Activated CD4-positive, alpha-beta T cell treated with anti-CD3 and anti-CD28 coated beads, Interleukin-2, amount 10 ng/mL, durations not matched to agents 24 days and 14 days (primary cell): ENCODE results near the gene ATXN7. TPM values are rescaled to one million over a fixed set of nuclear protein-coding genes. Genes with fewer than 3 reads are reported as not detected.
A peak's percentile ranks its signal among the peaks of the same experiment; 100 is the strongest.

Source experiments
- DNase-seq: peaks from one replicate; pipeline ENCODE4 v3.0.0; 2022
- H3K27ac Mint-ChIP-seq: one replicate; pipeline ENCODE4 v1.8.0; 2022; ENCODE audit warnings: mild to moderate bottlenecking, mixed read lengths
- H3K27me3 Mint-ChIP-seq: one replicate; pipeline ENCODE4 v1.8.0; 2022; ENCODE audit warnings: mixed read lengths
- H3K36me3 Mint-ChIP-seq: one replicate; pipeline ENCODE4 v1.8.0; 2022; ENCODE audit warnings: low read depth, mild to moderate bottlenecking, mixed read lengths
- H3K4me1 Mint-ChIP-seq: one replicate; pipeline ENCODE4 v1.8.0; 2021; ENCODE audit warnings: mixed read lengths
- H3K4me3 Mint-ChIP-seq: one replicate; pipeline ENCODE4 v1.8.0; 2022; ENCODE audit warnings: mild to moderate bottlenecking, moderate library complexity, mixed read lengths
- H3K9me3 Mint-ChIP-seq: one replicate; pipeline ENCODE4 v1.8.0; 2021; ENCODE audit warnings: mixed read lengths
- intact Hi-C: fragments of 100-400 bp; cut with micrococcal nuclease; formaldehyde crosslinking; loops from one replicate; pipeline ENCODE4 v1.15.1; 2023
- total RNA-seq: library from RNA; stranded (reverse); gene quantifications from 2 replicates; pipeline ENCODE4 v1.2.3, GENCODE V29; 2022

Gene ATXN7
- total RNA-seq, 1 donor from 2014 or later, result 37.8 TPM

GRCh38 chr3:63961891-63962290 lies 98.2 kb downstream of the ATXN7 start:
- intact Hi-C loops, result loop anchor here (1.0 to 2.0 kb wide), 2 partner anchors 17 to 31 kb away; no protein-coding TSS in a partner anchor
- peaks cover 46% of the 10 kb centered on the region for H3K4me1 Mint-ChIP-seq
- no peak overlapping the region for H3K4me3 Mint-ChIP-seq
- peak; percentile 71 for DNase-seq
- no peaks in the 10 kb centered on the region for H3K27me3 Mint-ChIP-seq
- H3K36me3 Mint-ChIP-seq, result peaks cover 10% of the 10 kb centered on the region
- no peak overlapping the region for H3K27ac Mint-ChIP-seq
- H3K9me3 Mint-ChIP-seq, result no peaks in the 10 kb centered on the region

DNA sequence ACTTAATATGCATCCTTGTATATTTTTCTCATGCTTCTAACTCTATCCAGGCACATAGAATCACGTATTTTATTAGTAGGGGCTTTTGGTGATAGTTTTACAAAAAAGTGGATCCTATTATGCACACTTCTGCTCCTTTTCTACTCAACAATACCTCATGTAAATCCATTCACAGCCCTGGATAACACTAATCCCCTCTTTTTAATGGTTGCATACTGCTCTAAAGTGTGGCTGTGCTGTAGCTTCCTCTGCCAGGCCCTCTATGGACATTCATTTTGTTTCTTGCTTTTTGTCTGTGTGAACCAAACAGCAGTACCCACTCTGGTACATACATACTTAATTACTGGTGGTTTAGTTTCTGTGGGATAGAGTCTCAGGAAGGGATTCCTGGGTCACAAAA lies 99.8 kb downstream of the ATXN7 start:
- no peaks in the 10 kb centered on the region for H3K9me3 Mint-ChIP-seq
- H3K4me1 Mint-ChIP-seq, result peaks cover 58% of the 10 kb centered on the region
- no peaks in the 10 kb centered on the region for H3K27me3 Mint-ChIP-seq
- H3K27ac Mint-ChIP-seq, result peak overlapping the region; percentile 19
- H3K4me3 Mint-ChIP-seq, result no peak overlapping the region
- intact Hi-C loops, result no loop called here
- DNase-seq, result no peak
- peaks cover 10% of the 10 kb centered on the region for H3K36me3 Mint-ChIP-seq

- peaks cover 65% of the 10 kb centered on the region for H3K4me1 Mint-ChIP-seq
- intact Hi-C loops, result loop anchor here (5.0 kb wide), 1 partner anchor 103 kb away; the partner anchor contains the start of genes ATXN7 and THOC7
- H3K9me3 Mint-ChIP-seq, result no peaks in the 10 kb centered on the region
- H3K36me3 Mint-ChIP-seq, result peaks cover 8% of the 10 kb centered on the region
- DNase-seq, result no peak
- H3K27ac Mint-ChIP-seq, result peak overlapping the region; percentile 64
- H3K27me3 Mint-ChIP-seq, result no peaks in the 10 kb centered on the region
- H3K4me3 Mint-ChIP-seq, result no peak overlapping the region
Observed at GRCh38 chr3:63964681-63965485, 101.2 kb downstream of the ATXN7 start.

GRCh38 chr3:63966007-63966406 lies 102.3 kb downstream of the ATXN7 start:
- Mint-ChIP-seq H3K27me3 (no peaks in the 10 kb centered on the region), H3K4me1 (peaks cover 67% of the 10 kb centered on the region), H3K4me3 (no peak overlapping the region), H3K9me3 (no peaks in the 10 kb centered on the region), H3K36me3 (peaks cover 8% of the 10 kb centered on the region), H3K27ac (no peak overlapping the region)
- intact Hi-C loops, result loop anchor here (5.0 kb wide), 1 partner anchor 104 kb away; the partner anchor contains the start of genes ATXN7 and THOC7
- DNase-seq, result no peak

GRCh38 chr3:63966871-63967270 lies 103.2 kb downstream of the ATXN7 start:
- no peak for DNase-seq
- peaks cover 8% of the 10 kb centered on the region for H3K36me3 Mint-ChIP-seq
- no peaks in the 10 kb centered on the region for H3K27me3 Mint-ChIP-seq
- H3K4me3 Mint-ChIP-seq, result peak overlapping the region; percentile 78
- no peaks in the 10 kb centered on the region for H3K9me3 Mint-ChIP-seq
- intact Hi-C loops, result loop anchor here (1.0 to 5.0 kb wide), 2 partner anchors 56 to 105 kb away; partner anchors contain the start of genes ATXN7 and THOC7
- H3K27ac Mint-ChIP-seq, result peak overlapping the region; percentile 90
- H3K4me1 Mint-ChIP-seq, result peaks cover 70% of the 10 kb centered on the region

DNA sequence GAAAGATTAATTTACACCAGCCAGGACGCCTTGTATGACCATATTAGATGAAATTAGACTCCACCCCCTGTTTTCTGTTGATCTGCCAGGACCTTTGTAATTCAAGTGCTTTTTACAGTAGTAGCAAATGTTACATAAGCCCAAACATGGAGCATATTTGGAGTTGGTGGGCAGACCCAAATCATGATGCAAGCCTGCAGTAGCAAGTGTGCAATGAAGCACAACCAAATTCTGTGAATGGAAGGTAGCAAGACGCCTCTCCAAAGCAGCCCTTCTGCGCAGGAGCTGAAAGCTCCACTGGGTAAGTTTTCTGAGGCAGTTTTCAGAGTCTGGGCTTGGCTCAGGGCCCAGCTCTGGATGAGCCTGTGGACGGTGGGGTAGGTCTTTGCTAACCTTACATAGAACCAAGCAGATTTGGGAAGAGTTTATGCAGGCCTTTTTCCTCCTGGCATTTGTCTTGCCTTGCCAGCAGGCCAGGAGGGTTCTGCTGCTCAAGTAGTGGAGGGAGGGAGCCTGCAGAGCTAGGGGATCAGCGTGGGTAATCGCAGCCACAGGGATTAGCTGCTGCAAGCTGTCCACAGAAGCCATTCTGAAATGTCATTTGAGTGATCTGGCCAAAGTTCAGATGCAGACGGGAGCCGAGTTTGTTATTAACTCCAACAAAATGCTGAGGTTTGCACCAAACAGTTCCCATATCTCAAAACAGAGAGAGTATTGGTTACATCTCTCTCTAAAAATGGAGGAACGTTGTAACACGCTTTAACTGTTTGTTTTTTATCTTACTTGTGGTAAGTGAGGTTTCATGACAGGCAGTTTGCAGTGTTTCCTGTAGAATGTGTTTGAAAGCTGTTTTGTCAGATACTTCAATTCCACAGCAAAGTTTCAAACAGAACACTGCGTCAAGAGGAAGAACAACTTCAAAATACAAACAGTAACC lies 104.3 kb downstream of the ATXN7 start:
- H3K36me3 Mint-ChIP-seq, result peaks cover 13% of the 10 kb centered on the region
- H3K4me3 Mint-ChIP-seq, result peak overlapping the region; percentile 87
- H3K27me3 Mint-ChIP-seq, result no peaks in the 10 kb centered on the region
- H3K27ac Mint-ChIP-seq, result peak overlapping the region; percentile 96
- peak; percentile 82 for DNase-seq
- intact Hi-C loops, result loop anchor here (1.0 to 5.0 kb wide), 3 partner anchors 55 to 106 kb away; partner anchors contain the start of genes ATXN7, PSMD6 and THOC7
- H3K4me1 Mint-ChIP-seq, result peaks cover 80% of the 10 kb centered on the region
- H3K9me3 Mint-ChIP-seq, result no peaks in the 10 kb centered on the region

DNA sequence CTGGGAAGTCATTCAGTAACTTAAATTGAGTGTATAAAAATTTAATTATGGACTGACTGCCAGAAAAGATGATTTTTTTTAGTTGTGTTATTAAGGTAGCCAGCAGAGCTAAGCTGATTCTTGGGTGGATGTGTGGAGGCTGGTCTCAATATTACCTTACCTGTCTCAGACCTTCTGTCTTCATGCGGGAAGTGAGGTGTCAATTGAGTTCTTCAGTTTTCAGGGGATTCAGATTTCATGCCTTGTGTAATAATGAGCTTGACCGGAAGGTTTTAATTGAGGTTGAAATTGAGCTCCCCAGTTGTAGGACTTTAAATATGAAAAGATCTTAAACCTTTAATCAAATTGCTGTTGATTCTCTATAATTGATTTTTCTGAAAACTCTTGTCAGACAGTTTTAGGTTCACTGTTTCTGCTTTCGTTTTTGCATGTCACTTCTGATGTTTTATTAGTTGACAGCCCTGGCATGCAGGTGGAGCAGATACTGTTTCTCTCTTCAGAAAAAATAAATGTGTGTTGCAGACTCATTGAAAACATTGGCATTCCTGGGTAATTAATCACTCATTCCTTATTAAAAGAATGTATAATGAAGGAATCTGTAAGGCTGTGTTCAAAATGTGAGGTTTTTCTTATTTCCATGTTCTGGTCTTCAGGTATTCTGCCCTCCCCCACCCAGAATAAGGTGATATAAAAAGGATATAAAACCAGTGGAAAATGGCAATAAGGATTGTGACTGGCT lies 105.1 kb downstream of the ATXN7 start:
- H3K9me3 Mint-ChIP-seq, result no peaks in the 10 kb centered on the region
- peak overlapping the region; percentile 87 for H3K4me3 Mint-ChIP-seq
- H3K36me3 Mint-ChIP-seq, result peaks cover 18% of the 10 kb centered on the region
- no peaks in the 10 kb centered on the region for H3K27me3 Mint-ChIP-seq
- DNase-seq, result no peak
- intact Hi-C loops, result loop anchor here (2.0 to 5.0 kb wide), 2 partner anchors 54 to 106 kb away; partner anchors contain the start of genes ATXN7, PSMD6 and THOC7
- H3K4me1 Mint-ChIP-seq, result peaks cover 79% of the 10 kb centered on the region
- peak overlapping the region; percentile 96 for H3K27ac Mint-ChIP-seq

- peak overlapping the region; percentile 87 for H3K4me3 Mint-ChIP-seq
- intact Hi-C loops, result loop anchor here (1.0 to 5.0 kb wide), 3 partner anchors 9 to 108 kb away; partner anchors contain the start of genes ATXN7, PSMD6 and THOC7
- H3K4me1 Mint-ChIP-seq, result peaks cover 79% of the 10 kb centered on the region
- no peak for DNase-seq
- H3K27ac Mint-ChIP-seq, result peak overlapping the region; percentile 96
- peaks cover 23% of the 10 kb centered on the region for H3K36me3 Mint-ChIP-seq
- H3K27me3 Mint-ChIP-seq, result no peaks in the 10 kb centered on the region
- no peaks in the 10 kb centered on the region for H3K9me3 Mint-ChIP-seq
Observed at GRCh38 chr3:63969876-63970275, 106.2 kb downstream of the ATXN7 start.

GRCh38 chr3:63970631-63971475 lies 107.2 kb downstream of the ATXN7 start:
- H3K4me1 Mint-ChIP-seq, result peaks cover 75% of the 10 kb centered on the region
- intact Hi-C loops, result loop anchor here (1.0 kb wide), 1 partner anchor 8 kb away; no protein-coding TSS in a partner anchor
- H3K36me3 Mint-ChIP-seq, result peaks cover 26% of the 10 kb centered on the region
- H3K4me3 Mint-ChIP-seq, result peak overlapping the region; percentile 87
- no peaks in the 10 kb centered on the region for H3K9me3 Mint-ChIP-seq
- no peaks in the 10 kb centered on the region for H3K27me3 Mint-ChIP-seq
- peak overlapping the region; percentile 60 for H3K27ac Mint-ChIP-seq
- DNase-seq, result peak; percentile 58

DNA sequence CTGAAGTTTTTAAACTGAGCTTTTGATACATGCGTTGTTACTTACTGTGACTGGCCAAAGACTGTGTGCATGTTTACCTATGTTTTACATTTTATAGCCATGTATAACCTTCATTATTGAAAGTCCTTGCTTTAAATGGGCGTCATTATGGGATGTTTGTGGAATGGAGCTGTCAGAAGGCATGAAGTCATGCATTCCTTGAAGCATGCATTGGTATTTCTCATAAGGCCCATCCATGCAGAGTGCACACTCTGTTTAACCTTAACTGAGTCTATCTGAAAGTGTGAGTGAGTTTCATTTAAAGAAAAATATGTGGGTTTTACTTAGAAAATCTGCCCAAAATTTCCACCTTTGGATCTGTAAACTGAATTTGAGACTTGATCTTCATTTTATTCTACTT lies 108.5 kb downstream of the ATXN7 start:
- intact Hi-C loops, result no loop called here
- peak; percentile 34 for DNase-seq
- H3K4me1 Mint-ChIP-seq, result peaks cover 76% of the 10 kb centered on the region
- peak overlapping the region; percentile 61 for H3K27ac Mint-ChIP-seq
- H3K9me3 Mint-ChIP-seq, result no peaks in the 10 kb centered on the region
- peaks cover 28% of the 10 kb centered on the region for H3K36me3 Mint-ChIP-seq
- H3K27me3 Mint-ChIP-seq, result no peaks in the 10 kb centered on the region
- peak overlapping the region; percentile 48 for H3K4me3 Mint-ChIP-seq

DNA sequence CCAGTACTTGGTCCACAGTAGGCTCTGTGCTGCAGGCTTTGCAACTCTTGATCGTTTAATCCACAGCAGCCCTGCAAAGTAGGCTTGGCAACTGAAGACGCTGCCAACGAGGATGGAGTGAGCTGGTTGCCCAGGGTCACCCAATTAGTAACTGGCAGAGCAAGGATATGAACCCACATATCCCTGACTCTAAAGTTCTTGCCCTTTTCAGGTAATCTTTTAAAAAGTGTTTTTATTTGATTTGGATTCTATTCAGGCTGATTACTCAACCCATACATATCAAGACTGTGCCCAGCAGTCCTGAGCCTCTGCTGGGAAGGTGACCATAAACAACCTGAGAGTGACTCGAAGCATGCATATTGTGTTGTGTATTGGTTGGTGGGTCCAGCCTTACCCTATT lies 109.3 kb downstream of the ATXN7 start:
- DNase-seq, result no peak
- Mint-ChIP-seq H3K4me1 (peaks cover 76% of the 10 kb centered on the region), H3K27me3 (no peaks in the 10 kb centered on the region), H3K9me3 (no peaks in the 10 kb centered on the region), H3K27ac (peak overlapping the region; percentile 61), H3K36me3 (peaks cover 28% of the 10 kb centered on the region), H3K4me3 (no peak overlapping the region)
- intact Hi-C loops, result no loop called here

- DNase-seq, result no peak
- no peak overlapping the region for H3K4me3 Mint-ChIP-seq
- H3K4me1 Mint-ChIP-seq, result peaks cover 76% of the 10 kb centered on the region
- intact Hi-C loops, result no loop called here
- no peaks in the 10 kb centered on the region for H3K9me3 Mint-ChIP-seq
- H3K27ac Mint-ChIP-seq, result peak overlapping the region; percentile 17
- no peaks in the 10 kb centered on the region for H3K27me3 Mint-ChIP-seq
- peaks cover 28% of the 10 kb centered on the region for H3K36me3 Mint-ChIP-seq
Observed at GRCh38 chr3:63973406-63973805, 109.7 kb downstream of the ATXN7 start.
